Measurements from ENCODE around the gene TNIK. TPM values are rescaled to one million over a fixed set of nuclear protein-coding genes. Genes with fewer than 3 reads are reported as not detected.

The TNIK gene
- total RNA-seq, 2 donors from 2014 or later: 9.0 to 11.6 TPM

DNA sequence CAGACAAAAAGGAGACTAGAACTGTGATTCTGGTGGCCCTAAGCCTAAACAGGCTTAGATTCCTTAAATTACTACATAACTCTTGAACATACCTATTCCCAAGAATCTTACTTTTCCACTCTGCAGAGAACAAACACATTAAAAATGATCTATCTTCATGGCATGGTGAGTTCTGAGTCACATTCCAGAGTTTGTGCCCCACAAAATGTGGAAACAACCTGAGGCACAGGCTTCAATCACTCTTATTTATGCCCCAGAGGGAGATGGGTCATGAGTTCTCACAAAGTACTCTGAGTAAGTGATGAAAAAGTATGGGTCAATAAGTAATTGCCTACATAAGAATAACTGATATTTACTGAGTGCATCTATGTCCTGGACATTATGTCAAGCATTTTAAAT is 296.1 kb downstream of the TNIK start:
- H3K36me3 ChIP-seq: no peaks in the 10 kb centered on the region

DNA sequence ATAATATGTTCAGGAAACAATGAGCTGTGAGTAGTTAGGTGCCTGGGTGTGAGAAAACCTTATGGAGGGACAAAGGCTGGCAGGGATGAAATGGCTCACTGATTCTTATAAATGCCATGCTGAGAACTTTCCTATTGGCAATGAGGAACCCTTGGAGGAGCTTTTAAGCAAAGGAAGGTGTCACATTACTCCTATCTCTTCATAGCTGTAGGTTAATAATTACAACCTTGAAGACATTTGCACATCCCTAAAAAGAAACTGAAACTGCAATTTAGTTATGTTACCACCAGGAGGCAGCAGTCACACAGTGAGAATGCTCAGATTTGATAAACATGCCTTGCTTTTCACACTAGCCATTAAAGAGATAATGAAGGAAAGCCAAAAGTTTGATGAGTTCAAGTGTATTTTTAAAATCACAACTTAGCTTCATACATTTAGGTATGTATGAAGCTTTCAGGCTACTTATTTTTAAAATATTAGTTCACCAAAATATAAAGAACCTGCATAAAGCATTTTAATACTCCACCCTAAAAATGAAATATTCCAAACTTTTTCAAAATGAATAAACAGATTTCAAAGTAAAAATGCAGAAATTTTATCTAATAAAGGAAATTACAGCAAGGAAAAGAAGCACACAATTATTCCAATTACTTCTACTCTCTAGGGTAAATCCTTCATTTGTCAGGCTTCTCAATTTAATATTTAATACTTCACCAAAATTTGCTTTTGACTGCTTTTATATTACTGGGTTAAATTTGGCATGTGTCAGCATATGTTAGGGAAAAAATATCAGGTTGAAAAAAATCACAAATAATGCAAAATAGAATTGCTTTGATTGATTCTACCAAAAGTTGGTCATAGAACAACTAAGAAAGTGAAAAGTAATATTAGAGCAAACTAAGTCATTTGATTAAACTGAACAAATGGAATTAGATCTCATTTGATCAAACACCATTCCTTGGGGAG is 296.8 kb downstream of the TNIK start:
- no peak overlapping the region for H3K27ac ChIP-seq
- H3K27me3 ChIP-seq: no peaks in the 10 kb centered on the region
- no peaks in the 10 kb centered on the region for H3K36me3 ChIP-seq
- DNase-seq (ENCODE audit: low spot score): no peak
- H3K4me3 ChIP-seq: no peak overlapping the region
- peaks cover 0 to 7% of the 10 kb centered on the region in 2 donors for H3K9me3 ChIP-seq
- H3K4me1 ChIP-seq: no peaks in the 10 kb centered on the region
- TF ChIP-seq, protein P1, sequence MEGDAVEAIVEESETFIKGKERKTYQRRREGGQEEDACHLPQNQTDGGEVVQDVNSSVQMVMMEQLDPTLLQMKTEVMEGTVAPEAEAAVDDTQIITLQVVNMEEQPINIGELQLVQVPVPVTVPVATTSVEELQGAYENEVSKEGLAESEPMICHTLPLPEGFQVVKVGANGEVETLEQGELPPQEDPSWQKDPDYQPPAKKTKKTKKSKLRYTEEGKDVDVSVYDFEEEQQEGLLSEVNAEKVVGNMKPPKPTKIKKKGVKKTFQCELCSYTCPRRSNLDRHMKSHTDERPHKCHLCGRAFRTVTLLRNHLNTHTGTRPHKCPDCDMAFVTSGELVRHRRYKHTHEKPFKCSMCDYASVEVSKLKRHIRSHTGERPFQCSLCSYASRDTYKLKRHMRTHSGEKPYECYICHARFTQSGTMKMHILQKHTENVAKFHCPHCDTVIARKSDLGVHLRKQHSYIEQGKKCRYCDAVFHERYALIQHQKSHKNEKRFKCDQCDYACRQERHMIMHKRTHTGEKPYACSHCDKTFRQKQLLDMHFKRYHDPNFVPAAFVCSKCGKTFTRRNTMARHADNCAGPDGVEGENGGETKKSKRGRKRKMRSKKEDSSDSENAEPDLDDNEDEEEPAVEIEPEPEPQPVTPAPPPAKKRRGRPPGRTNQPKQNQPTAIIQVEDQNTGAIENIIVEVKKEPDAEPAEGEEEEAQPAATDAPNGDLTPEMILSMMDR (IDR thresholded peaks at IDR 0.05): peak in 1 of 2 donors; percentile 49

More for the DNA sequence above, 296.1 kb downstream of the TNIK start:
- TF ChIP-seq, protein P1 (IDR thresholded peaks at IDR 0.05): no peak
- no peaks in the 10 kb centered on the region for H3K27me3 ChIP-seq
- no peak for DNase-seq (ENCODE audit: low spot score)
- no peak overlapping the region for H3K27ac ChIP-seq
- H3K4me3 ChIP-seq: no peak overlapping the region
- H3K9me3 ChIP-seq: peaks cover 0 to 7% of the 10 kb centered on the region in 2 donors
- no peaks in the 10 kb centered on the region for H3K4me1 ChIP-seq

DNA sequence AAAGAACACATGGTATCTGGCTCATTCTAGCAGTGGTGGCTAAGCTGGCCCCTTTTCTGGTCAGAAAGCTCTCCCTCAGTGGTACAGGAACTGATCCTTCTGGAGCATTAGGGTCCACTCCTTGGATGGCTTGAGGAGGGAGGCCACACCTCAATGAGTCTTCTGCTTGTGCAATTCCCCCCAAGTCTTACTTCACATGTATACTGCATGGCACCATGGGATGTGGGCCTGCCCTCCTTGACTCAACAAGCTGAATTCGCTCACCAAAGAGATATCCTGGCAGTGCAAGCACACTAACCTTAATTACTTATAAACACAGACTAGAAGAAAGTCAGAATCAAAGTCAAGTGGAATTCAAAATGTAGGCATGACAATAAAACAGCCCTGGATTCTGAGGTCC is 299.9 kb downstream of the TNIK start:
- H3K4me3 ChIP-seq: no peak overlapping the region
- no peak for DNase-seq (ENCODE audit: low spot score)
- peaks cover 0 to 7% of the 10 kb centered on the region in 2 donors for H3K9me3 ChIP-seq
- no peaks in the 10 kb centered on the region for H3K27me3 ChIP-seq
- no peaks in the 10 kb centered on the region for H3K36me3 ChIP-seq
- H3K27ac ChIP-seq: no peak overlapping the region
- TF ChIP-seq, protein P1 (IDR thresholded peaks at IDR 0.05): no peak
- no peaks in the 10 kb centered on the region for H3K4me1 ChIP-seq

DNA sequence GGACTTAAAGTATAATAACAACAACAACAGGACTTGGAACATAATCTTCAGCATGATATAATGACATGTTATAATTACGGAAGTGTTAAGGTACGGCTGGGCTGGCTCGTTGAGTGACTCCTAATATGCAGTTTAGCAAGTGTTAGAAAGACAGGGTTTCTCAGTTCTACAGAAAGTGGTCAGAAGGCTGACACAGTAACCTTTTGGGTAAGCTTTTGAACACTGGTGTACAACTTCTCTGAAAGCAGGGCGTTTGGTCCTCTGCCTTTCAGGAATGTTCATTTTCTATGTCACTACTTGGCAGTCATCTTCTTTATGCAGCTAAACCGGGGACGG is 300.4 kb downstream of the TNIK start:
- peaks cover 0 to 7% of the 10 kb centered on the region in 2 donors for H3K9me3 ChIP-seq
- TF ChIP-seq, protein P1 (IDR thresholded peaks at IDR 0.05): no peak
- H3K4me3 ChIP-seq: no peak overlapping the region
- DNase-seq (ENCODE audit: low spot score): no peak
- no peaks in the 10 kb centered on the region for H3K4me1 ChIP-seq
- H3K27ac ChIP-seq: no peak overlapping the region
- no peaks in the 10 kb centered on the region for H3K36me3 ChIP-seq
- H3K27me3 ChIP-seq: no peaks in the 10 kb centered on the region

DNA sequence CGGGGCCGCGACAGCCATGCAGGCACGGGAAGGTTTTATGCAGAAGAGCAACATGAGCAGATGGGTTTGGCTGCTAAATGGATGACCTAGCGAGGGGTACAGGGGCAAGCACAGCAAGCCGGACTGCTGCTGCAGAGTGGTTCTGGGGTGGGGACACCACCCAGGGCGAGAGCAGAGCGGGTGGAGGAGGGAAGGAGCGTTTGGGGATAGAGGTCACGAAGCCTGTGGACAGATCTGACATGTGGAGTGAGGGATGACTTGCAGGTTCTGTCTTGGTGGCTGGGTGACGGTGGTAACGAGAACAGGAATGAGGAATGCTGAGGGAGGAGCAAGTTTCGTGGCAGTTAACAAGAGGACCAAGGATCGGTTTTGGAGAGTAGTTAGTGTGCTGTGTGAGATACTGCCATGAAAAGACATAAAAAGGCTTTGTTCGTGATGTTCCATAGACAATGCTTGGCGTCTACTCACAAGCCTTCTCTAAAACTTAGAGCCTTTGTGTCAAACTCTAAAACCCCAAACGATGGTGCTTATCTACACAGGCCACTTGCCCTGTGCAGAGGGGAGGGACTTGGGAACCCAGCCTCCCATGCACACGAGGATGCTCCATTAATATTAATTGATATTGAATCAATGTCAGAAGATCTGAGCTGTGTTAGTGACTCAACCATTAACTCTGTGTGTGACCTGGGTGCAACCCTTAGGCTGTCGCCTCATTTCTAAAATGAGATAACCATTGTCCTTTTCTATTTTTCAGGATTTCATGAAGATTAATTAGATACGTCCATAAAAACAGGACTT is 301.0 kb downstream of the TNIK start:
- no peaks in the 10 kb centered on the region for H3K4me1 ChIP-seq
- DNase-seq (ENCODE audit: low spot score): no peak
- no peak overlapping the region for H3K4me3 ChIP-seq
- no peaks in the 10 kb centered on the region for H3K27me3 ChIP-seq
- peaks cover 0 to 7% of the 10 kb centered on the region in 2 donors for H3K9me3 ChIP-seq
- no peak overlapping the region for H3K27ac ChIP-seq
- TF ChIP-seq, protein P1 (IDR thresholded peaks at IDR 0.05): no peak
- no peaks in the 10 kb centered on the region for H3K36me3 ChIP-seq

All from right atrium auricular region (tissue), 2 donors.